Stimulated activated naive CD4-positive, alpha-beta T cell (primary cell): ENCODE measurements around the gene PIGU.
A peak's percentile ranks its signal among the peaks of the same experiment; 100 is the strongest.
"Not testable (repeated sequence)": the region's sequence is repeated elsewhere in the genome, so short reads cannot be mapped to it uniquely, and the experiment has no call there.

ENCODE experiments used
- DNase-seq, 6 experiments: peaks; one replicate each; lab custom pipeline; 2025; lab: John Stamatoyannopoulos, UW

Gene PIGU

GRCh38 chr20:34532756-34533155 lies 144.1 kb downstream of the PIGU start:
- DNase-seq = no peak

GRCh38 chr20:34532320-34532719 lies 144.6 kb downstream of the PIGU start:
- DNase-seq = no peak

GRCh38 chr20:34531608-34532265 lies 145.2 kb downstream of the PIGU start:
- no peak for DNase-seq

GRCh38 chr20:34530342-34530741 lies 146.6 kb downstream of the PIGU start:
- no peak for DNase-seq

GRCh38 chr20:34529742-34530141 lies 147.2 kb downstream of the PIGU start:
- DNase-seq = no peak

- no peak for DNase-seq
These were observed 148.0 kb downstream of the PIGU start for GRCh38 chr20:34528921-34529297.

- DNase-seq = no peak
These were observed 149.9 kb downstream of the PIGU start for GRCh38 chr20:34527016-34527415.

- DNase-seq = no peak
These were observed 150.4 kb downstream of the PIGU start for GRCh38 chr20:34526466-34526865.

- DNase-seq = no peak
These were observed 151.0 kb downstream of the PIGU start for GRCh38 chr20:34525709-34526416.

- DNase-seq = no peak
These were observed 151.6 kb downstream of the PIGU start for GRCh38 chr20:34525342-34525708.

GRCh38 chr20:34524426-34524825 lies 152.5 kb downstream of the PIGU start:
- DNase-seq = no peak

GRCh38 chr20:34522969-34523871 lies 153.7 kb downstream of the PIGU start:
- DNase-seq = peak; percentile 23 to 57 (median 32)

- DNase-seq = not testable (repeated sequence)
These were observed 157.1 kb downstream of the PIGU start for GRCh38 chr20:34519841-34520240.

GRCh38 chr20:34518863-34519262 lies 158.0 kb downstream of the PIGU start:
- not testable (repeated sequence) for DNase-seq

- no peak for DNase-seq
These were observed 159.8 kb downstream of the PIGU start for GRCh38 chr20:34517114-34517505.

GRCh38 chr20:34516247-34517113 lies 160.4 kb downstream of the PIGU start, which contains the start of gene DYNLRB1:
Gene DYNLRB1 (plus strand): TSS chr20:34516422. CDS start chr20:34516459, 37 bp downstream.
- DNase-seq = peak; percentile 87 to 94 (median 92)

GRCh38 chr20:34515484-34516246 lies 161.2 kb downstream of the PIGU start:
- peak; percentile 57 to 85 (median 68) for DNase-seq

GRCh38 chr20:34514897-34515483 lies 161.9 kb downstream of the PIGU start:
- DNase-seq = no peak

- DNase-seq = not testable (repeated sequence)
These were observed 162.9 kb downstream of the PIGU start for GRCh38 chr20:34514034-34514433.

- no peak for DNase-seq
These were observed 163.9 kb downstream of the PIGU start for GRCh38 chr20:34512955-34513419.
